ENCODE data around the gene ABLIM2. TPM values are rescaled to one million over a fixed set of nuclear protein-coding genes. Genes with fewer than 3 reads are reported as not detected.
A peak's percentile ranks its signal among the peaks of the same experiment; 100 is the strongest.

Gene ABLIM2
- total and polyA plus RNA-seq, 2 of the 13 experiments (the other 11 are each of a cell fraction or from before 2014, with no cell fraction given) = 0.20 to 0.37 TPM

DNA sequence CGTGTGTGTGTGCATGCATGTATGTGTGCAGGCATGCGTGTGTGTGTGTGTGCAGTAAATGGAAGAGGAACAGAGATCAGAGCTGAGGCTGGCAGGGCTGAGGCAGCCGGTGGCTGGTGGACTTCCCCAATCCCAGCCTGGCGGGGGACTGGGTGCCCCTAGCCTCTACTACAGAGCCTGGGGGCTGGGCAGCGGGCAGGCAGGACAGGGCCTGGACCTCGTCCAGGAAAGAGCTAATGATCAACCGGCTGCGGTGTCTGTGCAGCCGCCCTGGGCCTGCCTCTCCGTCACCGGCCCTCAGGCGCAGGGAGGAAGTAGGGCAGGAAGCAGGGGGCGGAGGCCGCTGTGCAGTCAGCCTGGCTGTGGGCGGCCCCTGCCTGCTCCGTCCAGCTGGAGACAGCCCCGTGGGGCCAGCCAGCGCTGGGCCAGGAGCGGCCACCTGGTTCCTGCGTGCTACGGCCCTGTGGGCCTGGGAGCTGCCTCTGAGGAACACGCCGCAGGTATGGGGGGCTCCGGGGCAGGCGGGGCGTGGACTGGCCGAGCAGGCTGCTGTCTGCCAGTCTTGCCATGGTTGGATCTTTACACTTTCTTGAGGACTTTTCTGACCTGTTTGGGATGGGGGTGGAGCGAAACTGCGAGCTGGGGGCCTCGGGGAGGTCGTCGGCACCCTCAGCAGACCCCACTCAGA is 40.4 kb upstream of the ABLIM2 start, which contains the start of gene SH3TC1 (continued):
- TF ChIP-seq, protein P1, sequence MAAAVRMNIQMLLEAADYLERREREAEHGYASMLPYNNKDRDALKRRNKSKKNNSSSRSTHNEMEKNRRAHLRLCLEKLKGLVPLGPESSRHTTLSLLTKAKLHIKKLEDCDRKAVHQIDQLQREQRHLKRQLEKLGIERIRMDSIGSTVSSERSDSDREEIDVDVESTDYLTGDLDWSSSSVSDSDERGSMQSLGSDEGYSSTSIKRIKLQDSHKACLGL (CRISPR knock-in tag; IDR thresholded peaks at IDR 0.05) = peak; percentile 91; the same call in 1 of the 2 replicates
- no peak for TF ChIP-seq ZFP41 (CRISPR knock-in tag; IDR thresholded peaks at IDR 0.05; ENCODE audit: borderline replicate concordance)
- TF ChIP-seq, protein P2, sequence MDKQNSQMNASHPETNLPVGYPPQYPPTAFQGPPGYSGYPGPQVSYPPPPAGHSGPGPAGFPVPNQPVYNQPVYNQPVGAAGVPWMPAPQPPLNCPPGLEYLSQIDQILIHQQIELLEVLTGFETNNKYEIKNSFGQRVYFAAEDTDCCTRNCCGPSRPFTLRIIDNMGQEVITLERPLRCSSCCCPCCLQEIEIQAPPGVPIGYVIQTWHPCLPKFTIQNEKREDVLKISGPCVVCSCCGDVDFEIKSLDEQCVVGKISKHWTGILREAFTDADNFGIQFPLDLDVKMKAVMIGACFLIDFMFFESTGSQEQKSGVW (CRISPR knock-in tag; IDR thresholded peaks at IDR 0.05; ENCODE audit: borderline replicate concordance) = no peak
- no peak for TF ChIP-seq ZNF282 (IDR thresholded peaks at IDR 0.05; ENCODE audit: partially characterized antibody)
- TF ChIP-seq AHR (CRISPR knock-in tag; IDR thresholded peaks at IDR 0.05) = no peak; the same call in 1 of the 2 replicates
- TF ChIP-seq GATAD1 (CRISPR knock-in tag; IDR thresholded peaks at IDR 0.05) = peak; percentile 68
- TF ChIP-seq EZH2 (conservative IDR thresholded peaks at IDR 0.05; ENCODE audit: low read depth, low read length) = no peak
- TF ChIP-seq, protein P3, sequence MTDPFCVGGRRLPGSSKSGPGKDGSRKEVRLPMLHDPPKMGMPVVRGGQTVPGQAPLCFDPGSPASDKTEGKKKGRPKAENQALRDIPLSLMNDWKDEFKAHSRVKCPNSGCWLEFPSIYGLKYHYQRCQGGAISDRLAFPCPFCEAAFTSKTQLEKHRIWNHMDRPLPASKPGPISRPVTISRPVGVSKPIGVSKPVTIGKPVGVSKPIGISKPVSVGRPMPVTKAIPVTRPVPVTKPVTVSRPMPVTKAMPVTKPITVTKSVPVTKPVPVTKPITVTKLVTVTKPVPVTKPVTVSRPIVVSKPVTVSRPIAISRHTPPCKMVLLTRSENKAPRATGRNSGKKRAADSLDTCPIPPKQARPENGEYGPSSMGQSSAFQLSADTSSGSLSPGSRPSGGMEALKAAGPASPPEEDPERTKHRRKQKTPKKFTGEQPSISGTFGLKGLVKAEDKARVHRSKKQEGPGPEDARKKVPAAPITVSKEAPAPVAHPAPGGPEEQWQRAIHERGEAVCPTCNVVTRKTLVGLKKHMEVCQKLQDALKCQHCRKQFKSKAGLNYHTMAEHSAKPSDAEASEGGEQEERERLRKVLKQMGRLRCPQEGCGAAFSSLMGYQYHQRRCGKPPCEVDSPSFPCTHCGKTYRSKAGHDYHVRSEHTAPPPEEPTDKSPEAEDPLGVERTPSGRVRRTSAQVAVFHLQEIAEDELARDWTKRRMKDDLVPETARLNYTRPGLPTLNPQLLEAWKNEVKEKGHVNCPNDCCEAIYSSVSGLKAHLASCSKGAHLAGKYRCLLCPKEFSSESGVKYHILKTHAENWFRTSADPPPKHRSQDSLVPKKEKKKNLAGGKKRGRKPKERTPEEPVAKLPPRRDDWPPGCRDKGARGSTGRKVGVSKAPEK (CRISPR knock-in tag; IDR thresholded peaks at IDR 0.05; ENCODE audit: borderline replicate concordance) = no peak
- TF ChIP-seq, protein P4, sequence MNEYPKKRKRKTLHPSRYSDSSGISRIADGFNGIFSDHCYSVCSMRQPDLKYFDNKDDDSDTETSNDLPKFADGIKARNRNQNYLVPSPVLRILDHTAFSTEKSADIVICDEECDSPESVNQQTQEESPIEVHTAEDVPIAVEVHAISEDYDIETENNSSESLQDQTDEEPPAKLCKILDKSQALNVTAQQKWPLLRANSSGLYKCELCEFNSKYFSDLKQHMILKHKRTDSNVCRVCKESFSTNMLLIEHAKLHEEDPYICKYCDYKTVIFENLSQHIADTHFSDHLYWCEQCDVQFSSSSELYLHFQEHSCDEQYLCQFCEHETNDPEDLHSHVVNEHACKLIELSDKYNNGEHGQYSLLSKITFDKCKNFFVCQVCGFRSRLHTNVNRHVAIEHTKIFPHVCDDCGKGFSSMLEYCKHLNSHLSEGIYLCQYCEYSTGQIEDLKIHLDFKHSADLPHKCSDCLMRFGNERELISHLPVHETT (CRISPR knock-in tag; conservative IDR thresholded peaks at IDR 0.05) = peak; percentile 68; the same call in 1 of the 2 replicates
- peak; percentile 54; the same call in 1 of the 2 replicates for TF ChIP-seq EEA1 (CRISPR knock-in tag; IDR thresholded peaks at IDR 0.05; ENCODE audit: borderline replicate concordance)
- peak; percentile 84 for TF ChIP-seq FOXC1 (CRISPR knock-in tag; IDR thresholded peaks at IDR 0.05; ENCODE audit: borderline replicate concordance)
- peak; percentile 72 for TF ChIP-seq KDM6A (CRISPR knock-in tag; IDR thresholded peaks at IDR 0.05; ENCODE audit: low read depth)
- TF ChIP-seq, protein P5, sequence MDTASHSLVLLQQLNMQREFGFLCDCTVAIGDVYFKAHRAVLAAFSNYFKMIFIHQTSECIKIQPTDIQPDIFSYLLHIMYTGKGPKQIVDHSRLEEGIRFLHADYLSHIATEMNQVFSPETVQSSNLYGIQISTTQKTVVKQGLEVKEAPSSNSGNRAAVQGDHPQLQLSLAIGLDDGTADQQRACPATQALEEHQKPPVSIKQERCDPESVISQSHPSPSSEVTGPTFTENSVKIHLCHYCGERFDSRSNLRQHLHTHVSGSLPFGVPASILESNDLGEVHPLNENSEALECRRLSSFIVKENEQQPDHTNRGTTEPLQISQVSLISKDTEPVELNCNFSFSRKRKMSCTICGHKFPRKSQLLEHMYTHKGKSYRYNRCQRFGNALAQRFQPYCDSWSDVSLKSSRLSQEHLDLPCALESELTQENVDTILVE (CRISPR knock-in tag; IDR thresholded peaks at IDR 0.05) = no peak; the same call in 1 of the 2 replicates
- TF ChIP-seq, protein P6, sequence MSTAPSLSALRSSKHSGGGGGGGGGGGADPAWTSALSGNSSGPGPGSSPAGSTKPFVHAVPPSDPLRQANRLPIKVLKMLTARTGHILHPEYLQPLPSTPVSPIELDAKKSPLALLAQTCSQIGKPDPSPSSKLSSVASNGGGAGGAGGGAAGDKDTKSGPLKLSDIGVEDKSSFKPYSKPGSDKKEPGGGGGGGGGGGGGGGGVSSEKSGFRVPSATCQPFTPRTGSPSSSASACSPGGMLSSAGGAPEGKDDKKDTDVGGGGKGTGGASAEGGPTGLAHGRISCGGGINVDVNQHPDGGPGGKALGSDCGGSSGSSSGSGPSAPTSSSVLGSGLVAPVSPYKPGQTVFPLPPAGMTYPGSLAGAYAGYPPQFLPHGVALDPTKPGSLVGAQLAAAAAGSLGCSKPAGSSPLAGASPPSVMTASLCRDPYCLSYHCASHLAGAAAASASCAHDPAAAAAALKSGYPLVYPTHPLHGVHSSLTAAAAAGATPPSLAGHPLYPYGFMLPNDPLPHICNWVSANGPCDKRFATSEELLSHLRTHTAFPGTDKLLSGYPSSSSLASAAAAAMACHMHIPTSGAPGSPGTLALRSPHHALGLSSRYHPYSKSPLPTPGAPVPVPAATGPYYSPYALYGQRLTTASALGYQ (CRISPR knock-in tag; IDR thresholded peaks at IDR 0.05) = no peak; the same call in 1 of the 2 replicates
- TF ChIP-seq FLYWCH1 (CRISPR knock-in tag; IDR thresholded peaks at IDR 0.05) = no peak
- TF ChIP-seq, protein P7, sequence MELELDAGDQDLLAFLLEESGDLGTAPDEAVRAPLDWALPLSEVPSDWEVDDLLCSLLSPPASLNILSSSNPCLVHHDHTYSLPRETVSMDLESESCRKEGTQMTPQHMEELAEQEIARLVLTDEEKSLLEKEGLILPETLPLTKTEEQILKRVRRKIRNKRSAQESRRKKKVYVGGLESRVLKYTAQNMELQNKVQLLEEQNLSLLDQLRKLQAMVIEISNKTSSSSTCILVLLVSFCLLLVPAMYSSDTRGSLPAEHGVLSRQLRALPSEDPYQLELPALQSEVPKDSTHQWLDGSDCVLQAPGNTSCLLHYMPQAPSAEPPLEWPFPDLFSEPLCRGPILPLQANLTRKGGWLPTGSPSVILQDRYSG (CRISPR knock-in tag; IDR thresholded peaks at IDR 0.05) = no peak
- TF ChIP-seq, protein P8, sequence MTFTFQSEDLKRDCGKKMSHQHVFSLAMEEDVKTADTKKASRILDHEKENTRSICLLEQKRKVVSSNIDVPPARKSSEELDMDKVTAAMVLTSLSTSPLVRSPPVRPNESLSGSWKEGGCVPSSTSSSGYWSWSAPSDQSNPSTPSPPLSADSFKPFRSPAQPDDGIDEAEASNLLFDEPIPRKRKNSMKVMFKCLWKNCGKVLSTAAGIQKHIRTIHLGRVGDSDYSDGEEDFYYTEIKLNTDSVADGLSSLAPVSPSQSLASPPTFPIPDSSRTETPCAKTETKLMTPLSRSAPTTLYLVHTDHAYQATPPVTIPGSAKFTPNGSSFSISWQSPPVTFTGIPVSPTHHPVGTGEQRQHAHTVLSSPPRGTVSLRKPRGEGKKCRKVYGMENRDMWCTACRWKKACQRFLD (CRISPR knock-in tag; IDR thresholded peaks at IDR 0.05; ENCODE audit: borderline replicate concordance) = no peak
- peak; percentile 91 for TF ChIP-seq GABPB1 (CRISPR knock-in tag; IDR thresholded peaks at IDR 0.05)

All from HepG2 (cell line).